Ishikawa (cell line): ENCODE measurements around the gene NTM.

Experiments
- EP300 ChIP-seq: IDR thresholded peaks from 2 replicates; pipeline ENCODE4 v1.6.1; 2012; ENCODE audit warnings: borderline replicate concordance
- NFIC ChIP-seq: IDR thresholded peaks from 2 replicates; pipeline ENCODE4 v1.6.1; 2012
- RAD21 ChIP-seq: IDR thresholded peaks from 2 replicates; pipeline ENCODE4 v1.6.1; 2012; ENCODE audit warnings: low read depth
- TAF1 ChIP-seq: IDR thresholded peaks from 2 replicates; pipeline ENCODE4 v1.6.1; 2012; ENCODE audit warnings: low read depth, mild to moderate bottlenecking
- ZBTB7A ChIP-seq: IDR thresholded peaks from 2 replicates; pipeline ENCODE4 v1.6.1; 2012; ENCODE audit warnings: low read depth
- TF ChIP-seq, protein P1 (sequence below): IDR thresholded peaks from 2 replicates; pipeline ENCODE4 v1.6.1; 2012

- TF ChIP-seq RAD21 (no peak), ZBTB7A (no peak), TAF1 (no peak), NFIC (no peak), EP300 (no peak)
- TF ChIP-seq, protein P1, sequence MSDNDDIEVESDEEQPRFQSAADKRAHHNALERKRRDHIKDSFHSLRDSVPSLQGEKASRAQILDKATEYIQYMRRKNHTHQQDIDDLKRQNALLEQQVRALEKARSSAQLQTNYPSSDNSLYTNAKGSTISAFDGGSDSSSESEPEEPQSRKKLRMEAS = no peak
These were observed 915.7 kb downstream of the NTM start for GRCh38 chr11:132286106-132286505.
